ENCODE data around the gene HSPA2. TPM values are rescaled to one million over a fixed set of nuclear protein-coding genes. Genes with fewer than 3 reads are reported as not detected.

HSPA2 gene
- total RNA-seq, 1 donor from 2014 or later = 1.5 TPM

DNA sequence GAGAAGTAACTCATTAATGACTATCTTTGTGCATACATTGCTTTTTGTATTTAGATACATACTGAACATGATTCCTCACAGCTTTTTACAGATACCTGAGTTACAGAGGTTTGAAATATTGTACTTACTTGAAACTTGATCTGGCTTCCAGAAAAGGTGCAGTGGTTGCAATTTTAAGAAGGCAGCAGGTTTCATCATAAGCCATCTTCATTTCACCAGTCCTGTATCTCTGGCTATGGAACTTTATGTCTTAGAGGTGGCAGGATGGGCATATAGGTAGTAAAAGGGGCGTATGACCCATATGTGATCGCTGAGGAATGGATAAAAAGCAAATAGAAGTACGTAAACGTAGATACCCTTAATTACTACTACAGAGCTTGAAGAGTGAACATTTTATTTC lies 22.3 kb upstream of the HSPA2 start:
- Mint-ChIP-seq H3K9me3 (no peaks in the 10 kb centered on the region), H3K4me3 (no peak overlapping the region), H3K27ac (no peak overlapping the region), H3K36me3 (peaks cover 3% of the 10 kb centered on the region), H3K27me3 (no peaks in the 10 kb centered on the region), H3K4me1 (ENCODE audit: unreplicated experiment) (peaks cover 12% of the 10 kb centered on the region)
- TF ChIP-seq, protein P1, sequence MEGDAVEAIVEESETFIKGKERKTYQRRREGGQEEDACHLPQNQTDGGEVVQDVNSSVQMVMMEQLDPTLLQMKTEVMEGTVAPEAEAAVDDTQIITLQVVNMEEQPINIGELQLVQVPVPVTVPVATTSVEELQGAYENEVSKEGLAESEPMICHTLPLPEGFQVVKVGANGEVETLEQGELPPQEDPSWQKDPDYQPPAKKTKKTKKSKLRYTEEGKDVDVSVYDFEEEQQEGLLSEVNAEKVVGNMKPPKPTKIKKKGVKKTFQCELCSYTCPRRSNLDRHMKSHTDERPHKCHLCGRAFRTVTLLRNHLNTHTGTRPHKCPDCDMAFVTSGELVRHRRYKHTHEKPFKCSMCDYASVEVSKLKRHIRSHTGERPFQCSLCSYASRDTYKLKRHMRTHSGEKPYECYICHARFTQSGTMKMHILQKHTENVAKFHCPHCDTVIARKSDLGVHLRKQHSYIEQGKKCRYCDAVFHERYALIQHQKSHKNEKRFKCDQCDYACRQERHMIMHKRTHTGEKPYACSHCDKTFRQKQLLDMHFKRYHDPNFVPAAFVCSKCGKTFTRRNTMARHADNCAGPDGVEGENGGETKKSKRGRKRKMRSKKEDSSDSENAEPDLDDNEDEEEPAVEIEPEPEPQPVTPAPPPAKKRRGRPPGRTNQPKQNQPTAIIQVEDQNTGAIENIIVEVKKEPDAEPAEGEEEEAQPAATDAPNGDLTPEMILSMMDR (conservative IDR thresholded peaks at IDR 0.05) = no peak
- DNase-seq (ENCODE audit: extremely low spot score, unreplicated experiment) = no peak

GRCh38 chr14:64520699-64521098 lies 19.8 kb upstream of the HSPA2 start:
- H3K36me3 Mint-ChIP-seq = peaks cover 6% of the 10 kb centered on the region
- TF ChIP-seq, protein P1 (conservative IDR thresholded peaks at IDR 0.05) = no peak
- H3K4me1 Mint-ChIP-seq (ENCODE audit: unreplicated experiment) = peaks cover 12% of the 10 kb centered on the region
- H3K27me3 Mint-ChIP-seq = no peaks in the 10 kb centered on the region
- no peaks in the 10 kb centered on the region for H3K9me3 Mint-ChIP-seq
- no peak overlapping the region for H3K4me3 Mint-ChIP-seq
- H3K27ac Mint-ChIP-seq = no peak overlapping the region
- DNase-seq (ENCODE audit: extremely low spot score, unreplicated experiment) = no peak

- no peak overlapping the region for H3K27ac Mint-ChIP-seq
- H3K27me3 Mint-ChIP-seq = no peaks in the 10 kb centered on the region
- no peak for DNase-seq (ENCODE audit: extremely low spot score, unreplicated experiment)
- H3K36me3 Mint-ChIP-seq = peaks cover 15% of the 10 kb centered on the region
- TF ChIP-seq, protein P1 (conservative IDR thresholded peaks at IDR 0.05) = no peak
- no peaks in the 10 kb centered on the region for H3K9me3 Mint-ChIP-seq
- H3K4me3 Mint-ChIP-seq = no peak overlapping the region
- H3K4me1 Mint-ChIP-seq (ENCODE audit: unreplicated experiment) = peaks cover 11% of the 10 kb centered on the region
Measured at GRCh38 chr14:64522591-64523355, 17.8 kb upstream of the HSPA2 start.

- H3K27me3 Mint-ChIP-seq = no peaks in the 10 kb centered on the region
- TF ChIP-seq, protein P1 (conservative IDR thresholded peaks at IDR 0.05) = no peak
- H3K9me3 Mint-ChIP-seq = no peaks in the 10 kb centered on the region
- no peak overlapping the region for H3K4me3 Mint-ChIP-seq
- H3K36me3 Mint-ChIP-seq = peaks cover 15% of the 10 kb centered on the region
- DNase-seq (ENCODE audit: extremely low spot score, unreplicated experiment) = no peak
- H3K4me1 Mint-ChIP-seq (ENCODE audit: unreplicated experiment) = peaks cover 6% of the 10 kb centered on the region
- no peak overlapping the region for H3K27ac Mint-ChIP-seq
Measured at GRCh38 chr14:64525354-64525753, 15.2 kb upstream of the HSPA2 start.

GRCh38 chr14:64531567-64531966 lies 9.0 kb upstream of the HSPA2 start:
- TF ChIP-seq, protein P1 (conservative IDR thresholded peaks at IDR 0.05) = no peak
- Mint-ChIP-seq H3K4me3 (no peak overlapping the region), H3K27me3 (no peaks in the 10 kb centered on the region), H3K4me1 (ENCODE audit: unreplicated experiment) (no peaks in the 10 kb centered on the region), H3K27ac (no peak overlapping the region), H3K36me3 (peaks cover 3% of the 10 kb centered on the region), H3K9me3 (no peaks in the 10 kb centered on the region)
- no peak for DNase-seq (ENCODE audit: extremely low spot score, unreplicated experiment)

Data from type B pancreatic cell (in vitro differentiated cells).